D341Med (cell line): Measurements from ENCODE around the gene DMC1.
"Not testable (repeated sequence)": the region's sequence is repeated elsewhere in the genome, so short reads cannot be mapped to it uniquely, and the experiment has no call there.

Experiments
- DNase-seq: peaks from one replicate; pipeline ENCODE4 v3.0.0; 2012; ENCODE audit warnings: low spot score

The DMC1 gene

DNA sequence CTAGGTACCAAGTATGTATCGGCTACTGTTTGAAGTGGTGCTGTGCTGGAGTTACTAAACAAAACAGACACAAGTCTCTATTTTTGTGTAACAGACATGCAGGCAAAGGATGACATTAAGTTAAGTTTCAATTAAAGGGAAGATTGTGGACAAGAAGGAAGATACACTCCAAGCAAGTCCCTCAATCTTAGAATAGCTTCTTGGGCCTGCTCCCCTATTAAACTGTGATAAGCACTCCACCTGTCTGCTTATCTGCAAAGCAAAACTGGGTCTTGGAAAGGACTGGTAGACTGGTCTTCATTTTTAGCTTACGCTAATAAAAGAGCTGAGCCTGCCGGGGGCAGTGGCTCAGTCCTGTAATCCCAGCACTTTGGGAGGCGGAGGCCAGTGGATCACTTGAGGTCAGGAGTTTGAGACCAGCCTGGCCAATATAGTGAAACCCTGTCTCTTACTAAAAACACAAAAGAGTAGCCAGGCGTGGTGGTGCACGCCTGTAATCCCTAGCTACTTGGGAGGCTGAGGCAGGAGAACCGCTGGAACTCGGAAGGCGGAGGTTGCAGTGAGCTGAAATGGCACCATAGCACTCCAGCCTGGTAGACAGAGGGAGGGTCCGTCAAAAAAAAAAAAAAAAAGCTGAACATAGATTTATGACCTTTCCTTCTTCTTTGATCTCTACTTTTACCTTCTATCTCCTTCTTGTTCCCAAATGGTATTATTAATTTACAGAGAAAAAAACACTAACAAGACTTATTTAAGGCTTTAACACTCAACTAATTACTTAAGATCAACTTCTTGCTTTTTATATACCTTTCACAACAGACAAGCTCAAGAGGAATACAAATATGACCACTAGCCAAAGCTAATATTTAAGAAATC lies 67.9 kb downstream of the DMC1 start:
- DNase-seq: no peak

- no peak for DNase-seq
Measured at GRCh38 chr22:38497869-38498268, 72.1 kb downstream of the DMC1 start.

DNA sequence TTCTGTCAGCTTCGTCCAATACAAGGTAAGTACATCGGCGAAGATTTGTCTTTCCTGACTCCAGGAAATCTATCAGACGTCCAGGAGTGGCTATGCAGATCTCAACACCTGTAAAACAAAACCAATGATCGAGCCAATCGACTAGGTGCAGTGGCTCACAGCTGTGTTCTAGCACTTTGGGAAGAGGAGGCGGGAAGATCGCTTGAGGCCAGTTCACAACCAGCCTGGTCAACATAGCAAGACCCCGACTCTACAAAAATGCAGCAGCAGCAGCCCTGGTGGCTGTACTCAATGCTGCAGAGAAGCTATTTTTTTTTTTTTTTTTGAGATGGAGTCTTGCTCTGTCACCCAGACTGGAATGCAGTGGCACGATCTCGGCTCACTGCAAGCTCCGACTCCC lies 75.0 kb downstream of the DMC1 start:
- DNase-seq: no peak

DNA sequence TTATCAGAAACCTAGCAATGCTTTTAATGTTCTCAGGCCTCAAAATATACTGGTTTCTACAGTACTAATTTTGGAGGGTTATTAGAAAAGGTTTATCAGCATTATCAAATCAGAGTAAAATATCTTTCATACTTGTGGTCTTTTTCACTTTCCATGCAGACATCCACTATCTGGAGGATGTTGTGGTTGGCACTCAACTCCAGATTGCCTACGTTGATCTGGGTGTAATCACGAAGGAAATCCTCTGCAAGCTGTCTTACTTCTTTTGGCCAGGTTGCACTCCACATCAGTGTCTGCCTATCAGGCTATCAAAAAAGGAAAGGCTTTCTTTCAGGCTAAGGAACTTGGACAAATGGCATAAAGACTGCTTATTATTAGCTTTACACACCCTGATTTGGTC lies 75.5 kb downstream of the DMC1 start:
- no peak for DNase-seq

GRCh38 chr22:38491707-38492348 lies 78.2 kb downstream of the DMC1 start:
- no peak for DNase-seq

GRCh38 chr22:38490915-38491314 lies 79.1 kb downstream of the DMC1 start:
- DNase-seq: no peak

DNA sequence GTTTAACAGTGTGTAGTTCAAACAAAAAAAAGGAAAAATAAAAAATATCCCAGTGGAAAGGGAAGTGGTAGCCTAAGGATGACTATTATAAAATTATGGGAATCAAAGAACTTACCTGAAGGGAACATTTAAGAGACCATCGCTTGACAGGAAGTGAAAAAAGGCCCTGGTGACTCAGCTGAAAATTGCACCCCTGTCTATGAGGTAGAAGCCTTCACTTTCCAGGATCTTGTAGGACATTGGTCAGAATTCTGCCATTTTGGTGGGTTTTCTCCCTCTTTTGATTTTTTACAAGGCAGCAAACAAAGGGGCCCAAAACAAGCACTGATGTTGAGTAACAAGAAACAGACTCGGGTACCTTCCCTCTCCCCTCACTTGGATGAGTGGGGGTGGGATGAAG lies 79.5 kb downstream of the DMC1 start:
- DNase-seq: no peak

- DNase-seq: no peak
Measured at GRCh38 chr22:38489561-38490145, 80.3 kb downstream of the DMC1 start.

DNA sequence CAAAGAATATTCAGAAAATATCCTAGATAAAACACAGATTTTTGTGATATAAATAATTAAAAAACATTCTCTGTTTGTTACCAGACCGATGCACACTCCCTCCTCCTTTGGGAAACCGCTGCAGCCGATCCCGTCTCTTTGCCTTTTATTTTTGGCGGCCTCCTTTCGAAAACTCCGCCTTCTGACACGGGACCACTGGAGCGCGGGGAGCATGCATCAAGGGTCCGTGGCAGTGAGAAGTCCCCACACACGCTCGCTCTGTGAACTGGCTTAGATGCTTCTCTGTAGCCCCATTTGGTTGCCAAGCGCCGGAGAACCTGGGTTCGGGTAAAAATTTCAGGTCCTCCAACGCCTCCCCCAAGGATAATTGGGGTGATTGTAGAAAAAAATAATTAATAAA lies 80.8 kb downstream of the DMC1 start:
- DNase-seq: no peak

- no peak for DNase-seq
Measured at GRCh38 chr22:38487946-38488345, 82.0 kb downstream of the DMC1 start.

- no peak for DNase-seq
Measured at GRCh38 chr22:38485783-38486182, 84.2 kb downstream of the DMC1 start.

DNA sequence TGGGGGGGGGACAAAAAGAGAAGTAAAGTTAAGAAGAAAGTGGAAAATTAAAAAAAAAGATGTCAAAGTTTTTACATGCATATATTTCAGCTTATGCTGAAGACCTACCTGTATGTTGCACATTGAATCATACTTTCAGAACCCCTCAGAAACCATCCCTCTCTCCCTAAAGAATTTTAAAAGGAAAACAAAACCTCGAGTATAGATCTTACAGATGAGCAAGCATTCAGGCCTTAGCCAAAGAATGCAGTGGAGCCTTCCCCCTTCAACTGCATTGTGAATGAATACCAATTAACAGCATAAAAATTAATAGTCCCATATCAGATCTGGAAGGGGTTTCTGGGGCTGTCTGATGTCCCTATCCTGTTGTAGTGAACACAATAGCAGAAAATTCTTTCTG lies 85.7 kb downstream of the DMC1 start:
- no peak for DNase-seq

- DNase-seq: no peak
Measured at GRCh38 chr22:38482662-38483308, 87.2 kb downstream of the DMC1 start.

- DNase-seq: no peak
Measured at GRCh38 chr22:38481871-38482332, 88.1 kb downstream of the DMC1 start.

DNA sequence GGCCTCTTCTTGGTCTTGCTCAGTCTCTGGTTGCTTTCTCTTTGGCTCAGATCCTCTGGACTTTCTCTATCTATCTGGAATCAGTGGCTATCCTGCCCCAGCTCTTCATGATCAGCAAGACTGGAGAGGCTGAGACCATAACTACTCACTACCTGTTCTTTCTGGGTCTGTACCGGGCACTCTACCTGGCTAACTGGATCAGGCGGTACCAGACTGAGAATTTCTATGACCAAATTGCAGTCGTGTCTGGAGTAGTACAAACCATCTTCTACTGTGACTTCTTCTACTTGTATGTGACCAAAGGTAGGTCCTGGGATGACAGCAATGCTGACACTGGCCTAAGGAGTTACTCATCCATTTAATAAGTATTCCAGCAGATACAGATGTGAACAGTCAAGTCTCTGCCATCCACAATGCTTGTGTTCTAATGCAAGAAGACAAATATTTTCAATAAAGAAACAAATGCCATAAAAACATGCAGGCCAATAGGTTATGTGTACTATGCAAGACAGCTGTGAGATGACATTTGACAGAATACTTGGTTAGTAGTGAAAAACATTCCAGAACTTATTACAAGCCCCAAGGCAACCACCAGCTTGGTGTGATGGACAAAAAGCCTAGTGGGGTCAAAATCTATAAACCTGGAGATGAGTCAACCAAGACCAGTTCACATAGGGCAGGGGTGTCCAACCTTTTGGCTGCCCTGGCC lies 88.7 kb downstream of the DMC1 start:
- no peak for DNase-seq

GRCh38 chr22:38479096-38479837 lies 90.7 kb downstream of the DMC1 start:
- DNase-seq: no peak

- DNase-seq: no peak
Measured at GRCh38 chr22:38477585-38477984, 92.4 kb downstream of the DMC1 start.

DNA sequence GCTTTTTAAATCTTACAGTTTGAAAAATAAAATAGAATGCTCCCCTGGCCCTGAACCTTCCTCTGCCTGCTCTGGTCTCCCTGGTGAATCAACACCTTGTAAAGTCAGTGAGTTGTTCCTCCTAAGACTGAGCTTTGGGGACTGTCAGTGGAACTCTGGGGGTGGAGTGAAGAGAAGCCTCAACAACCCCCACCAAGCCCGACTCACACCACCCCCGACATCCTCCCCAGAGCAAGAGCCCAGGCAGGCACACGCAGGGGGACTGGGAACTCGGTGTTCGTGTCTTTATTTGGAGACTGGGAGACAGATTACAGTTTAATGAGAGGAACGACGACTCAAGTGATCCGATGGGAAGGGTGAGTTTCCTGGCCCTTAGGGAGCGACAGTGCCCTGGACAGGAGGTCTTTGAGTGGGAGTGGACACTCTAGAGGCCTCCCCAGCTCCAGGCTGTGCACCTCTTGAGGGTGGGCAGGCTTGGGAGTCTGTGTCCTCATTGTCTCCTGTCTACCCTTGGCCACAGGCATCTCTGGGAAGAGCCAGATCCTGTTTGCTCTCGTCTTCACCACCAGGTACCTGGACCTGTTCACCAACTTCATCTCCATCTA lies 95.9 kb downstream of the DMC1 start:
- DNase-seq: no peak

DNA sequence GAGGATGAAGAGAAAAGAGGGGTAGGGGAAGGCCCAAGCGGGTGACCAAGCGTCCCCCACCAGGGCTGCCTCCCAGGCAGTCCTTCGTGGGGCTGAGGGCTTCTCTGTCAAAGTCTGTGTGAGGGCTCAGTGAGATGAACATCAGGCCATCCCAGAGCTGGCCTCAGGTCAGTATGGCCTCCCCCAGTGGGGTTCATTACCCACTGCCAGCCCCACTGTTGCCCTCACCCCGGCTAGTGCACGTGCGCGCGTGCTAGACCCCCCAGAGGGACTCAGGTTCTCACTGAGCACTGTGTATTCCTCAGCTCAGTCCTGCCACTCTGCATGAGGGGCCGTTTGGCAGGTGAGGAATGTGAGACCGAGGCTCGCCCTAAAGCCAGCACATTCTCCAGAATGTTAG lies 98.7 kb downstream of the DMC1 start:
- DNase-seq: no peak

DNA sequence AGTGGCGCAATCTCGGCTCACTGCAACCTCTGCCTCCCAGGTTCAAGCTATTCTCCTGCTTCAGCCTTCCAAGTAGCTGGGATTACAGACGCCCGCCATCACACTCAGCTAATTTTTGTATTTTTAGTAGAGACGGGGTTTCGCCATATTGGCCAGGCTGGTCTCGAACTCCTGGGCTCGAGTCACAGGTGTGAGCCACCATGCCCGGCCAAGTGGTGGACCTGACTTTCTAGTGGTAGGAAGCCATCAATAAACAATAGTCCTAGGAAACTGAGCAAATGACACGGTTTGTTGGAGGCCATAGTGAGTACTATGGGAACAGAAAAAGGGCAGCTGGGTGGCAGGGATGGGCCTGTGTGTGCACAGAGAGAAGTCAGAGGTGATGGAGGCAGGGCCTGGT lies 99.8 kb downstream of the DMC1 start:
- not testable (repeated sequence) for DNase-seq

- DNase-seq: no peak
Measured at GRCh38 chr22:38469306-38469781, 100.6 kb downstream of the DMC1 start.
